Measurements from ENCODE around the gene MEF2C.

- TF ChIP-seq POLR2AphosphoS5 (IDR thresholded peaks at IDR 0.05; ENCODE audit: borderline replicate concordance, low read depth, low read length) (no peak), EZH2 (IDR thresholded peaks at IDR 0.05) (no peak)
Observed at GRCh38 chr5:88693071-88693932, 189.7 kb downstream of the MEF2C start.
